GM23338 (cell line): ENCODE data around the gene CMSS1. TPM values are rescaled to one million over a fixed set of nuclear protein-coding genes. Genes with fewer than 3 reads are reported as not detected.

Source experiments
- ATAC-seq: fragments of 200-7000 bp; cut with Tn5 transposase; 3 replicates; pipeline ENCODE4 v1.9.1; 2020
- DNase-seq: peaks from one replicate; pipeline ENCODE4 v3.0.0-alpha.2; 2015; ENCODE audit warnings: low spot score
- H2AFZ ChIP-seq: fragments of 200-600 bp; sonication (generic); 2 replicates; pipeline ENCODE4 v1.8.0; 2016; ENCODE audit warnings: antibody characterized with exemption, mild to moderate bottlenecking, moderate library complexity
- H3F3A ChIP-seq: fragments of 200-600 bp; sonication (generic); replicated peaks from 2 replicates; pipeline ENCODE4 v1.8.0; 2017; ENCODE audit warnings: antibody characterized with exemption, mixed run types, low read depth
- H3K27ac ChIP-seq: fragments of 200-600 bp; sonication (generic); 2 replicates; pipeline ENCODE4 v1.6.1; 2016; ENCODE audit warnings: low read depth
- H3K27me3 ChIP-seq: fragments of 200-600 bp; sonication (generic); 2 replicates; pipeline ENCODE4 v1.8.0; 2016; ENCODE audit warnings: mild to moderate bottlenecking, mixed run types, moderate library complexity; ENCODE audit not compliant: insufficient read depth
- H3K36me3 ChIP-seq: fragments of 200-600 bp; sonication (generic); 2 replicates; pipeline ENCODE4 v1.8.0; 2016; ENCODE audit warnings: mild to moderate bottlenecking; ENCODE audit not compliant: insufficient read depth
- H3K4me1 ChIP-seq: fragments of 200-600 bp; sonication (generic); 2 replicates; pipeline ENCODE4 v1.8.0; 2016; ENCODE audit warnings: mild to moderate bottlenecking, moderate library complexity; ENCODE audit not compliant: insufficient read depth
- H3K4me2 ChIP-seq: fragments of 200-600 bp; sonication (generic); 2 replicates; pipeline ENCODE4 v1.7.1; 2017; ENCODE audit warnings: mixed run types
- H3K4me3 ChIP-seq: fragments of 200-600 bp; sonication (generic); 2 replicates; pipeline ENCODE4 v1.6.1; 2016; ENCODE audit warnings: mixed run types
- H3K79me2 ChIP-seq: fragments of 200-600 bp; sonication (generic); replicated peaks from 2 replicates; pipeline ENCODE4 v1.8.0; 2017; ENCODE audit warnings: mild to moderate bottlenecking; ENCODE audit not compliant: insufficient read depth
- H3K9me2 ChIP-seq: fragments of 200-600 bp; sonication (generic); 2 replicates; pipeline ENCODE4 v1.8.0; 2017; ENCODE audit not compliant: insufficient read depth
- H4K20me1 ChIP-seq: fragments of 200-600 bp; sonication (generic); replicated peaks from 2 replicates; pipeline ENCODE4 v1.8.0; 2017; ENCODE audit warnings: mild to moderate bottlenecking; ENCODE audit not compliant: insufficient read depth
- H3K27ac Mint-ChIP-seq: 2 replicates; pipeline ENCODE4 v1.8.0; 2020; ENCODE audit warnings: inconsistent platforms, mild to moderate bottlenecking, moderate library complexity, mixed read lengths
- H3K27me3 Mint-ChIP-seq: 3 replicates; pipeline ENCODE4 v1.8.0; 2022; ENCODE audit warnings: low read depth, mild to moderate bottlenecking, moderate library complexity, mixed read lengths, inconsistent platforms; ENCODE audit not compliant: insufficient read depth, poor library complexity
- H3K36me3 Mint-ChIP-seq: 3 replicates; pipeline ENCODE4 v1.8.0; 2021; ENCODE audit warnings: low read depth, mild to moderate bottlenecking, inconsistent platforms, moderate library complexity, mixed read lengths
- H3K4me1 Mint-ChIP-seq: 3 replicates; pipeline ENCODE4 v1.8.0; 2020; ENCODE audit warnings: mild to moderate bottlenecking, inconsistent platforms, mixed read lengths
- H3K4me3 Mint-ChIP-seq: 3 replicates; pipeline ENCODE4 v1.8.0; 2021; ENCODE audit warnings: moderate library complexity, mild to moderate bottlenecking, inconsistent platforms, mixed read lengths
- H3K9me3 Mint-ChIP-seq: 3 replicates; pipeline ENCODE4 v1.8.0; 2020; ENCODE audit warnings: moderate library complexity, mild to moderate bottlenecking, inconsistent platforms, mixed read lengths
- CREB1 ChIP-seq: fragments of 250-450 bp; sonication (Bioruptor Pico); IDR thresholded peaks from 2 replicates; pipeline ENCODE4 v1.5.0; 2020; ENCODE audit warnings: low read depth, mild to moderate bottlenecking, moderate library complexity
- EZH2phosphoT487 ChIP-seq: fragments of 200-600 bp; sonication (generic); IDR thresholded peaks from one replicate; pipeline ENCODE4 v1.8.1; 2018; ENCODE audit warnings: antibody characterized with exemption; ENCODE audit not compliant: unreplicated experiment
- JUNB ChIP-seq: IDR thresholded peaks from one replicate; pipeline ENCODE4 v1.6.1; 2016; ENCODE audit warnings: antibody characterized with exemption; ENCODE audit not compliant: unreplicated experiment
- NANOG ChIP-seq: IDR thresholded peaks from 2 replicates; pipeline ENCODE4 v1.6.1; 2016; ENCODE audit warnings: antibody characterized with exemption, borderline replicate concordance
- REST ChIP-seq: IDR thresholded peaks from one replicate; pipeline ENCODE4 v1.6.1; 2018; ENCODE audit warnings: antibody characterized with exemption; ENCODE audit not compliant: unreplicated experiment
- STAT1 ChIP-seq: IDR thresholded peaks from one replicate; pipeline ENCODE4 v1.6.1; 2016; ENCODE audit warnings: antibody characterized with exemption; ENCODE audit not compliant: unreplicated experiment
- ZNF114 ChIP-seq: fragments of 250-450 bp; sonication (Bioruptor Pico); IDR thresholded peaks from 2 replicates; pipeline ENCODE4 v1.5.0; 2020; ENCODE audit warnings: mild to moderate bottlenecking, moderate library complexity
- ZNF331 ChIP-seq: fragments of 250-450 bp; sonication (Bioruptor Pico); IDR thresholded peaks from 2 replicates; pipeline ENCODE4 v1.5.0; 2020; ENCODE audit warnings: low read depth, mild to moderate bottlenecking, moderate library complexity
- ZNF462 ChIP-seq: fragments of 250-450 bp; sonication (Bioruptor Pico); IDR thresholded peaks from 2 replicates; pipeline ENCODE4 v1.5.0; 2020; ENCODE audit warnings: mild to moderate bottlenecking, moderate library complexity
- polyA plus RNA-seq: library from polyadenylated mRNA; unstranded; fragments of >200 nt; fragmentation: Nextera tagmentation; extraction: Ambion mirVana; gene quantifications from 2 replicates; pipeline ENCODE4 v1.2.1, GENCODE V29; 2016
- total RNA-seq: library from RNA; depleted of rRNA; stranded (reverse); fragments of >200 nt; shearing (Covaris generic); gene quantifications from 2 replicates; pipeline ENCODE4 v1.2.3, GENCODE V29; 2014
- TF ChIP-seq, protein P1 (sequence below), 2 experiments: fragments of 200-600 bp in 1 of 2; sonication (generic) in 1 of 2; conservative IDR thresholded peaks; 2 replicates each; pipeline versions ENCODE4 v1.5.1 to v1.6.1; 2016 to 2017; ENCODE audit warnings: antibody characterized with exemption in 2 of 2, low read depth in 2 of 2, mild to moderate bottlenecking in 2 of 2, moderate library complexity in 1 of 2

CMSS1 gene
- total and polyA plus RNA-seq, 2 experiments from 2014 or later = 39.4 to 187 TPM

DNA sequence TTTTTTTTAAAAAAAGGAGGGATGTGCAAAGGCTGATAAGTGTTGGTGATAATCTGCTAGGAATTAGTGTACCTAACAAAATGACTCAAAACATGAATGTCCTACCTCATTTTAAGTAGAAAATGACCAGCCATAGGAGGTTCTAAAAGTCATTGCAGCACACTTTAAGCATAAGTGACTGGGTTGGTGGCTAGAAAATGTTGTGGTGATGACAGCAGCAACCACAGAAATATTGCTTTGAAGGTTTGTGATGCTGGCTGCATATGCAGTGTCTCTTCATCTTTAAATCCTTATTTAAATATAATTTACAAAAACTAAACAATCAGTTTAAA, 55.2 kb downstream of the CMSS1 start (continued):
- TF ChIP-seq REST = no peak
- TF ChIP-seq, protein P1, sequence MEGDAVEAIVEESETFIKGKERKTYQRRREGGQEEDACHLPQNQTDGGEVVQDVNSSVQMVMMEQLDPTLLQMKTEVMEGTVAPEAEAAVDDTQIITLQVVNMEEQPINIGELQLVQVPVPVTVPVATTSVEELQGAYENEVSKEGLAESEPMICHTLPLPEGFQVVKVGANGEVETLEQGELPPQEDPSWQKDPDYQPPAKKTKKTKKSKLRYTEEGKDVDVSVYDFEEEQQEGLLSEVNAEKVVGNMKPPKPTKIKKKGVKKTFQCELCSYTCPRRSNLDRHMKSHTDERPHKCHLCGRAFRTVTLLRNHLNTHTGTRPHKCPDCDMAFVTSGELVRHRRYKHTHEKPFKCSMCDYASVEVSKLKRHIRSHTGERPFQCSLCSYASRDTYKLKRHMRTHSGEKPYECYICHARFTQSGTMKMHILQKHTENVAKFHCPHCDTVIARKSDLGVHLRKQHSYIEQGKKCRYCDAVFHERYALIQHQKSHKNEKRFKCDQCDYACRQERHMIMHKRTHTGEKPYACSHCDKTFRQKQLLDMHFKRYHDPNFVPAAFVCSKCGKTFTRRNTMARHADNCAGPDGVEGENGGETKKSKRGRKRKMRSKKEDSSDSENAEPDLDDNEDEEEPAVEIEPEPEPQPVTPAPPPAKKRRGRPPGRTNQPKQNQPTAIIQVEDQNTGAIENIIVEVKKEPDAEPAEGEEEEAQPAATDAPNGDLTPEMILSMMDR (conservative IDR thresholded peaks at IDR 0.05; ENCODE audit: low read depth in 2 of 2) = no peak
- TF ChIP-seq STAT1 = no peak
- TF ChIP-seq JUNB = no peak
- TF ChIP-seq CREB1 (CRISPR knock-in tag) = no peak
- no peak for TF ChIP-seq EZH2phosphoT487
- TF ChIP-seq ZNF114 = no peak
- no peak for TF ChIP-seq ZNF331 (CRISPR knock-in tag)
- TF ChIP-seq NANOG = no peak

GRCh38 chr3:99873269-99874102, 55.8 kb downstream of the CMSS1 start:
- Histone ChIP-seq H3K36me3 (no peaks in the 10 kb centered on the region), H3K9me2 (no peaks in the 10 kb centered on the region), H3K27me3 (peaks cover 93% of the 10 kb centered on the region), H4K20me1 (peaks cover 61% of the 10 kb centered on the region), H3K4me3 (no peak overlapping the region), H3F3A (peaks cover 13% of the 10 kb centered on the region), H3K27ac (no peak overlapping the region), H3K79me2 (peaks cover 9% of the 10 kb centered on the region), H3K4me1 (peaks cover 27% of the 10 kb centered on the region), H3K4me2 (no peak overlapping the region), H2AFZ (no peak overlapping the region)
- H3K27ac Mint-ChIP-seq = no peak overlapping the region
- H3K4me3 Mint-ChIP-seq = no peak overlapping the region
- no peak for ATAC-seq
- H3K27me3 Mint-ChIP-seq = peaks cover 46% of the 10 kb centered on the region
- peaks cover 25% of the 10 kb centered on the region for H3K4me1 Mint-ChIP-seq
- H3K36me3 Mint-ChIP-seq = no peaks in the 10 kb centered on the region
- no peaks in the 10 kb centered on the region for H3K9me3 Mint-ChIP-seq
- DNase-seq = no peak
- TF ChIP-seq REST = no peak
- TF ChIP-seq ZNF462 (CRISPR knock-in tag) = no peak
